Erythroblast (primary cell): ENCODE data around the gene ADORA2B.

ENCODE experiments used
- GATA1 ChIP-seq: IDR thresholded peaks from 2 replicates; pipeline ENCODE4 v1.6.1; 2011; ENCODE audit warnings: low read depth, mild to moderate bottlenecking, control low read depth, low read length, moderate library complexity
- POLR2A ChIP-seq: IDR thresholded peaks from 2 replicates; pipeline ENCODE4 v1.6.1; 2011; ENCODE audit warnings: mild to moderate bottlenecking, low read length

DNA sequence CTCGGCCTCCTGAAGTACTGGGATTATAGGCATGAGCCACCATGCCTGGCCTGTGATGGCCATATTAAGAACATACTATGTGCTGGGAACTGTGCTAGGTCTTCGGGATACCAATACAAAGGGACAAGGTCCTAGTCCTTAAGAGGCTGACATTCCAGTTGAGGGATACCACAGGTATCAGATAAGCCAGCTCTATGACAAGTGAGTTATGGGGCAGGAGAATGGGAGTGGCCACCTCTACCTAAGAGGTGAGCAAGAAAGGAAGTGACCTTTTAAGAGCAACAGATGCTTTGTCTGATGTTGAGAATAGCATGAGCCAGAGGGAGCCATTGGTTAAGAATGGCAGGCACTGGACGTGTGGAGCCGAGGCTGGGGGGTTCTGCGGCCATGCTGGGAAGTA is 27.0 kb downstream of the ADORA2B start:
- no peak for TF ChIP-seq POLR2A
- no peak for TF ChIP-seq GATA1
